GOT3 (cell line): ENCODE data around the gene SNED1.

ENCODE experiments used
- DNase-seq: peaks from one replicate; lab custom pipeline; 2025; ENCODE audit warnings: mixed read lengths; lab: John Stamatoyannopoulos, UW

Gene SNED1

GRCh38 chr2:240997856-240998705 lies at the start of gene SNED1:
SNED1 (plus strand) TSS chr2:240998618; CDS start chr2:240998838, 220 bp downstream.
- DNase-seq = peak; percentile 21

GRCh38 chr2:240948905-240949790 lies 49.3 kb upstream of the SNED1 start:
- DNase-seq = no peak

DNA sequence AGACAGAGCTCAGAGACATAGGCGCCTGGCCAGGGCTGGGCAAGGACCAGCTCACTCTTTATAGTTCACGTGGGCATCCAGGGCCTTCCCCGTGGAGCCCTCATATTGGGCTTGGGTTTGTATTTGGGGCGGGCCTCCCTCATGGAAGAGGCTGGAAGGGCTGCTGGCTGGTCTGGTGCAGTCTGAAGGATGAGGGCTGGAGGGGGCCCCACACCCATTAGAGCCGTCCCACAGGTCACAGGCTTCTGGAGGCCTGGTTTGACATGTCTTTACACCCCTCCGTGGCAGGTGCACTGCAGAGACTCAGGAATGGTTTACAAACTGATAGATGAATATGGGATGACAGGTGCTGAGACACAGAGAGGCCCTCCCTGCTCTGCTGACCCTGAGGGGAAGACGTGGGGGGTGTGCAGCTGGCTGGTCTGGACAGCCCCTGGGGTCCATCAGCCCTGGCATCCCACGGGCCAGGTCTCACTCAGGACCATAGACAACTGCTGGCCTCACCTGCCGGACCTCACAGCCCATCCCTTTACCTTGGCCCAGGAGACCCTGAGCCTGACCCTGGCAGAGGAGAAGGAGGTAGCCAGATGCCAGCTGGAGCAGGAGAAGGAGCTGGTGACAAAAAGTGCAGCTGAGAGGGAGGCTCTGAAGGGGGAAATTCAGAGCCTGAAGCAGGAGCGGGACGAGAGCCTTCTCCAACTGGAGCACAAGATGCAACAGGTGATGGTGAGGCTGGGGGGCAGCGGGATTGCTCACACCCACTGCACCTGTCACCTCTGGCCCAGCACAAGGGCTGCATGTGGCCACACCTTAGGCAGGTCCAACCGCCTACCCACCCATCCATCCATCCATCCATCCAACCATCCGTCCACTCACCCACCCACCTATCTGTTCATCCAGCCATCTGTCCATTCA lies 48.4 kb upstream of the SNED1 start:
- no peak for DNase-seq

DNA sequence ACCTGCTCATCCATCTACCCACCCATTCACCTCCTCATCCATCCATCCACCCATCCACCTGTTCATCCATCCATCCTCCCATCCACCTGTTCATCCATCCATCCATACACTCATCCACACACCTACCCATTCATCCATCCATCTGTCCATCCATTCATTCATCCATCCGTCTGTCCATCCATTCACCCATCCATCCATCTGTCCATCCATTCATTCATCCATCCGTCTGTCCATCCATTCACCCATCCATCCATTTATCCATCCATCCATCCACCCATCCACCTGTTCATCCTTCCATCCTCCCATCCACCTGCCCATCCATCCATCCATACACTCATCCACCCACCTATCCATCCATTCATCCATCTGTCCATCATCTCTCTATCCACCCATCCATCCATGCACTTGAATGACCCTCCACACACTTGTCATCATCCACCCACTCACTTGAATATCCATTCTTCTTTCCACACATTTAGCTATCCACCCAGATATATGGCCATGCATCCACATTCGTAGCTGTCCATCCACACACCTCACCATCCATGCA lies 47.3 kb upstream of the SNED1 start:
- no peak for DNase-seq

DNA sequence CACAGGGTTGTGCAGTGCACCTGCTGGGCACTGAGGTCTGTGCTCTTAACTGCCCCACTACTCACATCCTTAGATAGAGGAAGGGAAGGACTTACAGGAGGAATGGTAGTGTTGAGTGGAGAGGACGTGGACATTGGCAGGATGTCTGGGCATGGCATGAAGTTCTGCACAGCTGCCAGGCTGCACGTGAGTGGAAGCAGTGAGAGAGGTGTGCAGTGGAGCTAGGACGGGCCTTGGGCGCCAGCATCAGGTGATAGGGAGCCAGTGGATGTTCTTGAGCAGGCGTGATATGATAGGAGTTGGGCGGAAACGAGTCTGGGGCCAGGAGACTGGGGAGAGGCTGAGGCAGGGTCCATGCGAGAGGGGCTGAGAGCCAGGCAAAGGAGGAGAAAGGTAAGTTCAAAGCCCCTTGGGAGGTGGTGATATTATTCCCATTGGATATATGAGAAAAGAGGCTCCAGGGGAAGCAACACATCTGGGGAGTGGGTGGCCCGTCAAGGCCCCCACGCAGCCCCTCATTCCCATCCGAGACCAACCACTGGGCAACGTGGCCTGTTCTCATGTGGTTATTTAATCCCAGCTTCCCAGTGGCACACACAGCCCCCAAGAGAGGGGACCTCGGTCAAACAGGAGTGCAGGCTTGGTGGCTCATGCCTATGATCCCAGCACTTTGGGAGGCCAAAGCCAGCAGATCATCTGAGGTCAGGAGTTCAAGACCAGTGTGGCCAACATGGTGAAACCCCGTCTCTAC lies 45.7 kb upstream of the SNED1 start:
- no peak for DNase-seq

DNA sequence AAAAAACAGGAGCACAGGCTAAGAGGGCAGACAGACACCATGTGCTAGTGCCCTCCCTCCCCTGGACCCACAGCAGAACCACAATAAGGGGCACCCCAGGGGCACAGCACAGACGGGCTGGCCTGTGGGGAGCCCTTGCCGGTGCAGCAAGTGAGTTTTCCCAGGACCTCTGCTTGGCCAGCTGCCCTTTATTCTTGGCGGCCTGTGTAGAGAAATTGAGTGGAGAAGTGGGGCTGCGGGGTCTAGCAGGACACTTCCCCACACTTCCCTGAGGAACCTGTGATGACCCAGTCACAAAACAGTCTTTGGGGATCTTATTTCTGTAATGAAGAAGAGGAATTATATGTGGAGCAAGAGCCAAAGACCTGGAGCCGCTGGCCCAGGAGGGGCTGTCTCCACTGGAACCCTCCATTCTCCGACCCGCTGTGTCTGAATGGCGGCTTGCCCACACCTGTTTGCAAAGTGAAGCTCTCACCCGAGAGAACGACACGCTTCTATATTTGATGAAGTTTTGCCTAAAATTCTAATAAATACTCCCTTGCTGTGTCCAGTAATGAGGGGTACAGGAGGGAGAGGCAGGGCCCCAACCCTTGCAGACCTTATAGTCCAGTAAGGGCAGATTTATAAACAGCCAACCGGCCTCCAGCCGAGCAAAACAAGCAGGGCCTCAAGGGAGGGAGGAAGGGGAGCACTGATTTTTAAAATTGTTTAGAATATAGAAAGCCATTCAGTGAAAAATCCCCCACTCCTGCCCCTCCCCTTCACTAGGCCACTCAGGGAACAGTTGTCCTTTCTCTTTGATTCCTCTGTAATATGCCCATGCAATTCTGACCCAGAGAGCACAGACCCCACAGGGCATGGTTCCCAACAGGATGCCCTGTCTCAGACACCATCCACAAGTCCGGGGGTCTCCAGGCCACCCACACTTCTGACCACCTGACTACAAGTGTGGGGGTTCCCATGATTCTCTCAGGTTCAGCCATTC lies 44.7 kb upstream of the SNED1 start:
- no peak for DNase-seq

DNA sequence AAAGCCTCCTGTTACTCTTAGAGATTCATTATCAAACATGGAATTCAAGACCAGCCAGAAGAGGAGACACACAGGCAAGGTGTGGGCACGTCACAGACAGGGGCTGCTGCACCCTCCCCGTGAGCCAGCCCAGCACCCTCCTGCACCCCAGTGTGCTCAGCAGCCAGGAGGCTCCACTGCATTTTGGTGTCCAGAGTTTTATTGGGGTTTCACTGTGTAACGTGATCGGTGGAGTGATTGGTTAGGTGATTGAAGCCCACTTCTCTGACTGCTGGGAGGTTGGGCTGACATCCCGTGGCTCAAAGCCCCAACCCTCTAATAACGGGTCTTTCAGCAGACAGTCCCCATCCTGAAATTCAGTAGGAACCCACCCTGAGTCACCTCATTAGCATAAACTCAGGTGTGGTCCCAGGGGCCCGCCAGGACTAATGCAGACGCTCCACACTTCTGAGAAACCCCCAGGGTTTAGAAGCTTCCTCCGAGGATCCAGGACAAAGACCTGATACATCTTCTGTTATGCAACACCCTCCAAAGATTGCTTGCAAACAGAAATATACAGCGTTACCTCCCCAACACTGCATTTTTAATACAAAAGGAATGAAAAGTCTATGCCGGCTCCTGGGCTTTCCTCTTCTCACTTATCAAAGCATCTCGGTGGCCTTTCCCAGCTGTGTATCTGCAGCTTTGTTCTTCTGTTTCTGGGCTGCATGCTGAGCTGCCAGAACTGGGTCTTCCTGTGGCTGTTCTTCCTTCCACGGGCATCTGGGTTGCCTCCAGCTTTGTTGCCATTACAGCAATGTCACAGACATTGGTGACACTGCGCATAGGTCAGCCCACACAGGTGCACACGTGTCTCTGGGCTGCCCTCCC lies 43.7 kb upstream of the SNED1 start:
- DNase-seq = no peak

DNA sequence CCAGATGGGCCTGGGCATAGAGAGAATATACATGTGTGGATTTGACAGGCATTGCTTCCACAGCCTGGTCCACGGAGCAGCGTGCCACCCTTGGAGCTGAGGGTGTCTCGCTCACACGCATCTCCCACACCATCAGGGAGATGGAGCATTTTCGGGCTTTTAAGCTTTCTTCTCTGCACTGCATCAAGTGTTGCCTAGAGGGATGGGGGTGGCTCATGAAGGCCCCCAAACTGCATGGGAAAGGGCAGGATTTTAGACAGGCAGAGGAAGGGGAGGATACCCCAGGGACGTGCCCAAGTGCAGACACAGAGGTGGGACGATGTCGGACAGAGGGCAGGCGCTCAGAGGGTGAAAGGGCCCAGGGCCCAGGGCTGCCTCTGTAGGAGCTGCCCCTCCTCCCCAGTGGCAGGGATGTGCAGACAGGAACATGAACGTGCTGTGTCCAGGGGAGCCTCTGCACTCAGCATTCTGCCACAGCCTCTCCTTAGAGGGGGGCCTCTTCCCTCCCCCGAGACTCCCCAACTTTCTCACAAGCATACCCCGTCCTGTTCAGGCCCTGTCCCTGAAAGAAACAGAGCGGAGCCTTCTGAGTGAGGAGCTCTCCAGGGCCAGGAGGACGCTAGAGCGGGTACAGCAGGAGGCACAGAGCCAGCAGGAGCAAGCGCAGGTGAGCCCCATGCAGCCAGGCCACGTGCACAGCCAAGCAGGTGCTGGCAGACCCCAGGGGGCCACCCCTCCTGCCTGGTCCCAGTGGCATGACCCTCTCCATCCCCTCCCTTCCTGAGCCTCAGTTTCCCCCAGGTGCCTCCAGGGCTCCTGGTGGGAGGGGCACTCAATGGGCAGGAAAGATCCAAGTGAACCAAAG lies 42.9 kb upstream of the SNED1 start:
- no peak for DNase-seq

GRCh38 chr2:240956171-240956934 lies 42.1 kb upstream of the SNED1 start:
- no peak for DNase-seq

- no peak for DNase-seq
Observed at GRCh38 chr2:240956935-240957655, 41.3 kb upstream of the SNED1 start.

GRCh38 chr2:240957656-240958365 lies 40.6 kb upstream of the SNED1 start:
- no peak for DNase-seq

DNA sequence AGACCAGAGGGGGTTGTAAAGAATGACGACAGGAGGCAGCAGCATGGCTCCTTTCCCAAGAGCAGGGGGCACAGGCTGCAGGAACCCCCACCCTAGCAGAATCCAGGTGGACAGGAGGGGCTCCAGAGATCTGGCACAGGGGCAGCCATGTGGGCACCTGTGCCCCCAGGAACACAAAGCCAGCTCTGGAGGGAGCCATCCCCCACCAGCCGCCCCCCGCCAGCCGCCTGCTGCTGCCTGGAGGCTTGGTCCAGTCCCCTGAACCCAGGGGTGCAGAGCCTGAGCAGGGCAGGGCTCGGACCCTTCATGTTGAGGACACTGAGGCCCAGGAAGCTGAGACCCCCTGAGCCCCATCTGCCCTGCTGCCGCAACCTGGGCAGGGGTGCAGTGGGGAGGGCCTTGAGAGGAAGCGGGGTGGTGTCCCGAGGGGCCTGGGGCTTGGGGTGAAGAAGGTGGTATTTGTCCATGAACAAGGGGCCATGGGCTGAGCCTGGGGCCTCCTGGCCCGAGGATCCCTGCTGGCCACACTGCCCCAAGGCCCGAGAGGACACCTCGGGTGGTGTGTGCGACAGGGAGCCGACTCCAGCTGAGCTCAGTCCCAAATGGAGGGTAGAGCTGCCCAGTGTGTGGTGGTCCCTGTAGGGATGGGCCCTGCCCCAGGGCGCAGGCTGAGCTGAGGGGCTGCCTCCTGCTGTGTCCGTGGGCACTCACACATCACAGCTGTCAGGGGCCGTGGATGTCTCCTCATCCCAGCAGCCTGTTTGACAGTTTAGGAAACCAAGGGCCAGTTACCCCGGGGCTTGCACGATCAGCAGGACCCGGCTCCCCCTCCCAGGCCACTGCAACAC lies 39.8 kb upstream of the SNED1 start:
- DNase-seq = no peak

DNA sequence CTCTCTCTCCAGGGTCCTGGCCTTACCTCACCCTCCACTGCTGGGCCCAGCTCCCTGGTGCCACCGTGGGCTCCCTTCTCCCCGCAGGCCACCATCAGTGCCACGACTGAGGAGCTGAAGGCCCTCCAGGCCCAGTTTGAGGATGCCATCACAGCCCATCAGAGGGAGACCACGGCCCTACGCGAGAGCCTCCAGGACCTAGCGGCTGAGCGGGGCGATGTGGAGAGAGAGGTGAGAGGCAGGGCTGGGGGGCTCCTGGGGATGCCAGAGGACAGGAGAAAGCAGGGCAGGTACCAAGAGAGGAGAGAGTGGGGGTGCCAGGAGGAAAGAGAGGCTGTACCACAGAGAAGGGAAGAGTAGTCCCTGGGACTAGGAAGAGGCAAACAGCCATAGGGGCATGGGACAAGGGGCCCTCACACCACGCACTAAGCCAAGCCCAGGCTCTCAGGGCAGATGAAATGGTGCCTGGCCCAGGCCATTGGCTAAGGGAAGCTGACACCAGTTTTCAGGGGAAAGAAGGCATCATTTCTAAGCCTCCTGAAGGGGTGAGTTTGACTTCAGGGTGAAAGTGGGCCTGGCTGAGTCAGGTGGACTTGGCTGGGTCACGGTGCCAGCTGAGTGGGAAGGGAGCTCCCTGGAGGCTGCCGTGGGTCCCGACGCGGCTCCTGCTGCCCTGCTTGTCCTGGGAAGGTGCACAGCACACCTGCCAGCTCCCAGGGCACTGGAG lies 39.0 kb upstream of the SNED1 start:
- no peak for DNase-seq

DNA sequence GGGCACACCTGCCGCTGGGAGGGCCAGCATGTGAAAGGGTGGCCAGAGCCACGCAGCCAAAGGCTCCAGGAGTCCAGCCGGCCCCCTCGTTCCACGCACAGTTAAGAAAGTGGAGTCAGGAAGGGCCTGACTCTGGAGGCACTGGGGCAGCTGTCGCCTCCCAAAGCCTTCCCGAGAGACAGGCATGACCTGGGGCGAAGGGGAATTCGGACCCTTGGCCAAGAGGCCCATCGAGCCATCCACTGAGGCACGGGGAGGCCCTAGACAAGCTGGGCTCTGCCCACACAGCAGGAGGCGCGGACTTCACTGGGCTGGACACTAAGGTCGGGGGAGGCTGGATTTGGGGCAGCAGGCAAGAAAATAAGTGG lies 38.5 kb upstream of the SNED1 start:
- DNase-seq = no peak
